GM18909 (cell line): Measurements from ENCODE around the gene OR52A5.
"Not testable (repeated sequence)": the region's sequence is repeated elsewhere in the genome, so short reads cannot be mapped to it uniquely, and the experiment has no call there.

Experiments used
- ATAC-seq: cut with Tn5 transposase; IDR thresholded peaks from one replicate; pipeline ENCODE4 v1.9.1; 2021; ENCODE audit warnings: mild to moderate bottlenecking; ENCODE audit not compliant: unreplicated experiment, poor library complexity

Gene OR52A5

GRCh38 chr11:5137996-5138395 is at the start of gene OR52A5:
Gene OR52A5, minus strand, starts transcription at chr11:5138356. Its CDS starts 5,714 bp downstream, at chr11:5132642.
- ATAC-seq: no peak

GRCh38 chr11:5178046-5178837 is 40.1 kb upstream of the OR52A5 start:
- no peak for ATAC-seq

GRCh38 chr11:5174934-5175333 is 36.8 kb upstream of the OR52A5 start:
- ATAC-seq: no peak

GRCh38 chr11:5171856-5172255 is 33.7 kb upstream of the OR52A5 start:
- no peak for ATAC-seq

GRCh38 chr11:5165898-5166297 is 27.7 kb upstream of the OR52A5 start:
- ATAC-seq: not testable (repeated sequence)

- not testable (repeated sequence) for ATAC-seq
These were observed 26.7 kb upstream of the OR52A5 start for GRCh38 chr11:5164807-5165206.

GRCh38 chr11:5161045-5161444 is 22.9 kb upstream of the OR52A5 start:
- not testable (repeated sequence) for ATAC-seq

- ATAC-seq: not testable (repeated sequence)
These were observed 22.1 kb upstream of the OR52A5 start for GRCh38 chr11:5160217-5160616.

- no peak for ATAC-seq
These were observed 21.6 kb upstream of the OR52A5 start for GRCh38 chr11:5159806-5160205.

GRCh38 chr11:5154657-5155056 is 16.5 kb upstream of the OR52A5 start, which contains the start of gene OR52A1:
Gene OR52A1, minus strand, starts transcription at chr11:5154757. Its CDS starts 2,388 bp downstream, at chr11:5152369.
- no peak for ATAC-seq

GRCh38 chr11:5153574-5154431 is 15.6 kb upstream of the OR52A5 start:
- no peak for ATAC-seq

GRCh38 chr11:5151713-5152153 is 13.6 kb upstream of the OR52A5 start:
- ATAC-seq: no peak

GRCh38 chr11:5144206-5144605 is 6.0 kb upstream of the OR52A5 start:
- not testable (repeated sequence) for ATAC-seq

- ATAC-seq: no peak
These were observed 1.1 kb downstream of the OR52A5 start for GRCh38 chr11:5137014-5137413.

- ATAC-seq: no peak
These were observed 1.9 kb downstream of the OR52A5 start for GRCh38 chr11:5136261-5136660.

- ATAC-seq: no peak
These were observed 6.4 kb downstream of the OR52A5 start for GRCh38 chr11:5131584-5132335.

GRCh38 chr11:5129457-5129877 is 8.7 kb downstream of the OR52A5 start:
- no peak for ATAC-seq

GRCh38 chr11:5124891-5125620 is 13.1 kb downstream of the OR52A5 start:
- ATAC-seq: no peak

- ATAC-seq: peak; percentile 89
These were observed 14.2 kb downstream of the OR52A5 start for GRCh38 chr11:5123802-5124521.
